B cell (primary cell): ENCODE data around the gene SP7. TPM values are rescaled to one million over a fixed set of nuclear protein-coding genes. Genes with fewer than 3 reads are reported as not detected.

Experiments
- ATAC-seq: fragments of 200-7000 bp; cut with Tn5 transposase; one replicate; pipeline ENCODE4 v1.10.0; 2021; ENCODE audit warnings: low read depth, mild to moderate bottlenecking, moderate number of reproducible peaks, moderate library complexity
- CTCF ChIA-PET: fragments of 350-600 bp; sonication (Branson Sonifier 250); formaldehyde crosslinking; loops from one replicate; lab custom pipeline; 2021; ENCODE audit warnings: antibody characterized with exemption, inconsistent platforms; lab: Charles Lee
- POLR2A ChIA-PET: fragments of 350-600 bp; sonication (Branson Sonifier 250); formaldehyde crosslinking; loops from one replicate; lab custom pipeline; 2021; ENCODE audit warnings: antibody characterized with exemption; lab: Charles Lee
- DNase-seq: peaks from one replicate; pipeline ENCODE4 v3.0.0; 2013
- H2AFZ ChIP-seq: 2 replicates; pipeline ENCODE4 v1.6.1; 2012; ENCODE audit warnings: mild to moderate bottlenecking, low read depth, low read length; ENCODE audit not compliant: insufficient read depth, poor library complexity, severe bottlenecking
- H3K27ac ChIP-seq, 2 donors: 1 replicate in 1 of 2; 2 replicates in 1 of 2; pipeline ENCODE4 v1.5.1; 2012 to 2013; ENCODE audit warnings: low read length in 2 of 2, mild to moderate bottlenecking in 2 of 2, moderate library complexity in 1 of 2
- H3K27me3 ChIP-seq, 4 experiments: fragments of 200-600 bp in 1 of 4; sonication (generic) in 1 of 4; replicated peaks in 1 of 4; 1 replicate in 2 of 4; 2 replicates in 2 of 4; pipeline versions ENCODE4 v1.6.1 to v1.7.0; 2013 to 2016; ENCODE audit warnings: low read length in 3 of 4, mild to moderate bottlenecking in 2 of 4, mixed read lengths in 1 of 4, moderate library complexity in 1 of 4; ENCODE audit not compliant: insufficient read depth in 4 of 4, control insufficient read depth in 3 of 4; ENCODE audit errors: control extremely low read depth in 1 of 4
- H3K36me3 ChIP-seq, 2 experiments: replicated peaks in 1 of 2; 1 replicate in 1 of 2; 2 replicates in 1 of 2; pipeline versions ENCODE4 v1.6.1 to v1.7.1; 2013; ENCODE audit warnings: low read length in 1 of 2; ENCODE audit not compliant: insufficient read depth in 2 of 2, control insufficient read depth in 1 of 2; ENCODE audit errors: control extremely low read depth in 1 of 2, extremely low read depth in 1 of 2
- H3K4me1 ChIP-seq, 2 donors: fragments of 200-600 bp in 1 of 2; sonication (generic) in 1 of 2; 1 replicate in 1 of 2; 2 replicates in 1 of 2; pipeline versions ENCODE4 v1.5.1 to v1.6.1; 2013 to 2017; ENCODE audit warnings: low read length in 2 of 2; ENCODE audit not compliant: control insufficient read depth in 2 of 2, insufficient read depth in 2 of 2
- H3K4me2 ChIP-seq: replicated peaks from 2 replicates; pipeline ENCODE3; 2012; ENCODE audit warnings: mild to moderate bottlenecking, low read depth, low read length; ENCODE audit not compliant: poor library complexity, severe bottlenecking
- H3K4me3 ChIP-seq, 5 experiments: fragments of 200-600 bp in 1 of 5; sonication (generic) in 1 of 5; 1 replicate in 3 of 5; 2 replicates in 2 of 5; pipeline versions ENCODE4 v1.5.1 to v1.7.0; 2011 to 2016; ENCODE audit warnings: low read length in 4 of 5, mild to moderate bottlenecking in 4 of 5, low read depth in 2 of 5, control low read depth in 1 of 5, moderate library complexity in 1 of 5; ENCODE audit not compliant: insufficient read depth in 1 of 5; ENCODE audit errors: control extremely low read depth in 1 of 5, extremely low read depth in 1 of 5
- H3K79me2 ChIP-seq: fragments of 200-600 bp; sonication (generic); one replicate; pipeline ENCODE4 v1.6.0; 2016; ENCODE audit warnings: low read length; ENCODE audit not compliant: control insufficient read depth, insufficient read depth
- H3K9ac ChIP-seq: fragments of 200-600 bp; sonication (generic); 2 replicates; pipeline ENCODE4 v1.6.1; 2017; ENCODE audit warnings: mild to moderate bottlenecking, low read length, moderate library complexity
- H3K9me3 ChIP-seq, 3 donors: one replicate each; pipeline versions ENCODE4 v1.6.1 to v1.7.1; 2013; ENCODE audit warnings: low read length in 2 of 3; ENCODE audit not compliant: control insufficient read depth in 2 of 3, insufficient read depth in 1 of 3; ENCODE audit errors: control extremely low read depth in 1 of 3
- H4K20me1 ChIP-seq: 2 replicates; pipeline ENCODE4 v1.6.0; 2012; ENCODE audit warnings: mild to moderate bottlenecking, low read length; ENCODE audit not compliant: insufficient read depth, control insufficient read depth, poor library complexity, severe bottlenecking
- H3K27ac Mint-ChIP-seq: one replicate; pipeline ENCODE4 v1.8.0; 2021; ENCODE audit warnings: mixed read lengths
- H3K27me3 Mint-ChIP-seq: one replicate; pipeline ENCODE4 v1.8.0; 2021; ENCODE audit warnings: mixed read lengths
- H3K4me1 Mint-ChIP-seq: one replicate; pipeline ENCODE4 v1.8.0; 2021; ENCODE audit warnings: mixed read lengths
- H3K4me3 Mint-ChIP-seq: one replicate; pipeline ENCODE4 v1.8.0; 2021; ENCODE audit warnings: mixed read lengths
- H3K9me3 Mint-ChIP-seq: one replicate; pipeline ENCODE4 v1.8.0; 2022; ENCODE audit warnings: mixed read lengths; ENCODE audit not compliant: insufficient read depth
- EZH2 ChIP-seq: IDR thresholded peaks from 2 replicates; pipeline ENCODE4 v1.6.1; 2012; ENCODE audit warnings: borderline replicate concordance, low read depth, mild to moderate bottlenecking, moderate library complexity, low read length; ENCODE audit not compliant: insufficient read depth, poor library complexity, severe bottlenecking
- WGBS: methylation state at CpG from one replicate; pipeline ENCODE4 v1.1.5; 2013; ENCODE audit warnings: missing lambda C conversion rate; ENCODE audit not compliant: insufficient coverage; 5-methylcytosine and 5-hydroxymethylcytosine counted together
- intact Hi-C: fragments of 100-400 bp; cut with micrococcal nuclease; formaldehyde crosslinking; loops from one replicate; pipeline ENCODE4 v1.10.0; 2022
- polyA plus RNA-seq: library from polyadenylated mRNA; depleted of rRNA; stranded (reverse); fragments of >200 nt; gene quantifications from 2 replicates; pipeline ENCODE4 v1.2.3, GENCODE V29; 2012
- total RNA-seq, 2 donors: library from RNA; stranded (reverse); fragments of 120-200 nt in 1 of 2; gene quantifications; 1 replicate in 1 of 2; 2 replicates in 1 of 2; pipeline versions ENCODE4 v1.2.3 to v1.2.4, GENCODE V29; 2013 to 2022
- TF ChIP-seq, protein P1 (sequence below): fragments of 200-600 bp; IDR thresholded peaks from one replicate; pipeline ENCODE4 v1.8.0; 2022; ENCODE audit warnings: antibody characterized with exemption, mild to moderate bottlenecking

The SP7 gene
- total and polyA plus RNA-seq, 2 donors (not counting 1 experiment from before 2014, with no cell fraction given): 0.34 TPM; not detected in 1

- H3K9ac ChIP-seq: no peak overlapping the region
- no peak for ATAC-seq
- no peaks in the 10 kb centered on the region for H3K27me3 ChIP-seq
- Mint-ChIP-seq H3K9me3 (no peaks in the 10 kb centered on the region), H3K4me3 (no peak overlapping the region), H3K27me3 (no peaks in the 10 kb centered on the region), H3K27ac (no peak overlapping the region), H3K4me1 (peaks cover 2% of the 10 kb centered on the region)
- TF ChIP-seq, protein P1, sequence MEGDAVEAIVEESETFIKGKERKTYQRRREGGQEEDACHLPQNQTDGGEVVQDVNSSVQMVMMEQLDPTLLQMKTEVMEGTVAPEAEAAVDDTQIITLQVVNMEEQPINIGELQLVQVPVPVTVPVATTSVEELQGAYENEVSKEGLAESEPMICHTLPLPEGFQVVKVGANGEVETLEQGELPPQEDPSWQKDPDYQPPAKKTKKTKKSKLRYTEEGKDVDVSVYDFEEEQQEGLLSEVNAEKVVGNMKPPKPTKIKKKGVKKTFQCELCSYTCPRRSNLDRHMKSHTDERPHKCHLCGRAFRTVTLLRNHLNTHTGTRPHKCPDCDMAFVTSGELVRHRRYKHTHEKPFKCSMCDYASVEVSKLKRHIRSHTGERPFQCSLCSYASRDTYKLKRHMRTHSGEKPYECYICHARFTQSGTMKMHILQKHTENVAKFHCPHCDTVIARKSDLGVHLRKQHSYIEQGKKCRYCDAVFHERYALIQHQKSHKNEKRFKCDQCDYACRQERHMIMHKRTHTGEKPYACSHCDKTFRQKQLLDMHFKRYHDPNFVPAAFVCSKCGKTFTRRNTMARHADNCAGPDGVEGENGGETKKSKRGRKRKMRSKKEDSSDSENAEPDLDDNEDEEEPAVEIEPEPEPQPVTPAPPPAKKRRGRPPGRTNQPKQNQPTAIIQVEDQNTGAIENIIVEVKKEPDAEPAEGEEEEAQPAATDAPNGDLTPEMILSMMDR: no peak
- no peak for TF ChIP-seq EZH2
- no peaks in the 10 kb centered on the region for H3K4me1 ChIP-seq
- H4K20me1 ChIP-seq: no peaks in the 10 kb centered on the region
- 100% methylated on average over 1 of the region's 5 CpGs for WGBS
- ChIA-PET CTCF (interaction anchor here (0.7 to 10.4 kb wide), 4 partner anchors 13 to 153 kb away, joined by 3 to 132 read pairs (median 4); partner anchors contain the start of gene SP1), POLR2A (no interaction called here)
- intact Hi-C loops: no loop called here
- no peaks in the 10 kb centered on the region for H3K36me3 ChIP-seq
- H3K79me2 ChIP-seq: no peaks in the 10 kb centered on the region
- no peak for DNase-seq
- H3K9me3 ChIP-seq: no peaks in the 10 kb centered on the region
- H2AFZ ChIP-seq: no peak overlapping the region
- no peak overlapping the region for H3K4me2 ChIP-seq
- no peak overlapping the region for H3K4me3 ChIP-seq
- H3K27ac ChIP-seq: no peak overlapping the region
Observed at GRCh38 chr12:53358836-53359419, 22.8 kb upstream of the SP7 start.

DNA sequence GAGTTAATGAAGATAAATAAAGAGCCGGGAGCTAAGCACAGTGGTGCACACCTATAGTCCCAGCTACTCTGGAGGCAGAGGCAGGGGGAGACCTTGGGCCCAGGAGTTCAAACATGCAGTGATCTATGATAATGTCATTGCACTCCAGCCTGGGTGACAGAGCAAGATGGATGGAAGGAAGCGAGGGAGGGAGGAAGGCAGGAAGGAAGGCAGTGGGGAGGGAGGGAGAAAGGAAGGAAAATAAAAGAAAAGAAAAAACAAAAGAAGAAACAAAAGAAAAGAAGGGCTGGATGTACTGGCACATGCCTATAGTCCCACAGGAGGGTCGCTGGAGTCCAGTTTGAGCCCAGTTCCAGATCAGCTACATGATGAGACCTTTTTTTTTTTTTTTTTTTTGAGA lies 19.0 kb upstream of the SP7 start:
- H3K4me1 ChIP-seq: peaks cover 4 to 5% of the 10 kb centered on the region in 2 donors
- H3K27me3 ChIP-seq: no peaks in the 10 kb centered on the region
- H2AFZ ChIP-seq: no peak overlapping the region
- H3K27ac ChIP-seq: no peak overlapping the region
- H3K27me3 Mint-ChIP-seq: no peaks in the 10 kb centered on the region
- H3K4me2 ChIP-seq: no peak overlapping the region
- no peaks in the 10 kb centered on the region for H3K9me3 Mint-ChIP-seq
- no peak overlapping the region for H3K4me3 ChIP-seq
- H3K4me3 Mint-ChIP-seq: no peak overlapping the region
- H4K20me1 ChIP-seq: no peaks in the 10 kb centered on the region
- ChIA-PET CTCF (interaction anchor here (0.7 to 14.3 kb wide), 7 partner anchors 9 to 925 kb away, joined by 3 to 384 read pairs (median 3); partner anchors contain the start of genes AMHR2 and SP1), POLR2A (interaction anchor here (0.6 to 0.7 kb wide), 2 partner anchors 24 to 63 kb away, joined by 5 to 10 read pairs; no protein-coding TSS in a partner anchor)
- H3K36me3 ChIP-seq: no peaks in the 10 kb centered on the region
- no peaks in the 10 kb centered on the region for H3K9me3 ChIP-seq
- peaks cover 6% of the 10 kb centered on the region for H3K4me1 Mint-ChIP-seq
- no peak for TF ChIP-seq EZH2
- TF ChIP-seq, protein P1: no peak
- intact Hi-C loops: no loop called here
- ATAC-seq: no peak
- no peak overlapping the region for H3K27ac Mint-ChIP-seq
- H3K79me2 ChIP-seq: no peaks in the 10 kb centered on the region
- no peak for DNase-seq
- H3K9ac ChIP-seq: no peak overlapping the region
- 84% methylated on average over 3 of the region's 3 CpGs for WGBS
